ENCODE results near the gene KRT36. TPM values are rescaled to one million over a fixed set of nuclear protein-coding genes. Genes with fewer than 3 reads are reported as not detected.

KRT36 gene
- total RNA-seq, 1 donor from 2014 or later, result not detected

- Mint-ChIP-seq H3K4me1 (no peaks in the 10 kb centered on the region), H3K9me3 (peaks cover 3% of the 10 kb centered on the region), H3K4me3 (no peak overlapping the region), H3K27ac (no peak overlapping the region), H3K36me3 (ENCODE audit: low read depth) (no peaks in the 10 kb centered on the region), H3K27me3 (peaks cover 3% of the 10 kb centered on the region)
- no peak for DNase-seq
- intact Hi-C loops (cut with micrococcal nuclease), result no loop called here
These were observed 26.0 kb downstream of the KRT36 start for GRCh38 chr17:41463746-41464145.

DNA sequence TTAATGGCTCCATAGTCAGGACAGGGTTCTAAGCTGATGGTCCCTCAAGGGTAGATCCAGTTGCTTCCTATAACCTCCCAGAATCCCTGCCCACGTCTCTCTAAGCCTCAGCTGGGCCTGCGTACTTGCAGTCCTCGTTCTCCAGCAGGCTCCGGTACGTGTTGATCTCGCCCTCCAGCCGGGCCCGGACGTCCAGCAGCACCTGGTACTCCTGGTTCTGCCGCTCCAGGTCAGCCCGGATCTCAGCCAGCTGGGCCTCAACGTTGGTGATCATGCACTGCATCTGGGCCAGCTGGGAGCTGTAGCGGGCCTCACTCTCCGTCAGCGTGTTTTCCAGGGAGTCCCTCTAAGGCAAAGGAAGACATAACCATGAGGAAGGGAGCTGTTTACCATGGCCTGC lies 27.0 kb downstream of the KRT36 start:
- H3K9me3 Mint-ChIP-seq, result no peaks in the 10 kb centered on the region
- no peaks in the 10 kb centered on the region for H3K4me1 Mint-ChIP-seq
- DNase-seq, result no peak
- H3K4me3 Mint-ChIP-seq, result no peak overlapping the region
- peaks cover 1% of the 10 kb centered on the region for H3K27me3 Mint-ChIP-seq
- H3K27ac Mint-ChIP-seq, result no peak overlapping the region
- intact Hi-C loops (cut with micrococcal nuclease), result no loop called here
- no peaks in the 10 kb centered on the region for H3K36me3 Mint-ChIP-seq (ENCODE audit: low read depth)

DNA sequence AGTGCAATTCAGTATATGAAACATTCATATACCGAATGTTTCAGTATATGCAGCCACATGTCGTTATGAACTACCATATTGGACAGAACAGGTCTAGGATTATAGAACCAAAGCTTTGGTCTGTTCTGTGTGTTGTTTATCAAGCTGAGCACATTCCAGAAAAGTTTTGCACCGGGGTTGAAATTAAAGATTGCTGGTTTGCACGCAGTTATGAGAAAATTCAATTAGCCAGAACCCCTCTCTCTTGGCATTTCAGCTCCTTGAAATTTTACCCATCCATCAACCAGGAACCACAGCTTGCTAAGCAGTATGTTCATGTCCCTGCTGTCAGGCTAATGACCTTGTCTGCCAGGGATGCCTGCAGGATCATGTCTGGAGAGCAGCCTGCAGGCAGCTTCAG lies 32.0 kb downstream of the KRT36 start:
- Mint-ChIP-seq H3K27ac (no peak overlapping the region), H3K4me3 (no peak overlapping the region), H3K4me1 (no peaks in the 10 kb centered on the region), H3K9me3 (no peaks in the 10 kb centered on the region), H3K36me3 (ENCODE audit: low read depth) (no peaks in the 10 kb centered on the region), H3K27me3 (peaks cover 4% of the 10 kb centered on the region)
- DNase-seq, result no peak
- intact Hi-C loops (cut with micrococcal nuclease), result no loop called here

- DNase-seq, result no peak
- Mint-ChIP-seq H3K27me3 (peaks cover 11% of the 10 kb centered on the region), H3K4me1 (no peaks in the 10 kb centered on the region), H3K9me3 (no peaks in the 10 kb centered on the region), H3K4me3 (no peak overlapping the region), H3K36me3 (ENCODE audit: low read depth) (no peaks in the 10 kb centered on the region), H3K27ac (no peak overlapping the region)
- intact Hi-C loops (cut with micrococcal nuclease), result no loop called here
These were observed 33.5 kb downstream of the KRT36 start for GRCh38 chr17:41456204-41456603.

- no peak overlapping the region for H3K4me3 Mint-ChIP-seq
- intact Hi-C loops (cut with micrococcal nuclease), result no loop called here
- H3K36me3 Mint-ChIP-seq (ENCODE audit: low read depth), result no peaks in the 10 kb centered on the region
- no peaks in the 10 kb centered on the region for H3K4me1 Mint-ChIP-seq
- no peak for DNase-seq
- peaks cover 15% of the 10 kb centered on the region for H3K27me3 Mint-ChIP-seq
- no peak overlapping the region for H3K27ac Mint-ChIP-seq
- no peaks in the 10 kb centered on the region for H3K9me3 Mint-ChIP-seq
These were observed 34.5 kb downstream of the KRT36 start for GRCh38 chr17:41455236-41455635.

DNA sequence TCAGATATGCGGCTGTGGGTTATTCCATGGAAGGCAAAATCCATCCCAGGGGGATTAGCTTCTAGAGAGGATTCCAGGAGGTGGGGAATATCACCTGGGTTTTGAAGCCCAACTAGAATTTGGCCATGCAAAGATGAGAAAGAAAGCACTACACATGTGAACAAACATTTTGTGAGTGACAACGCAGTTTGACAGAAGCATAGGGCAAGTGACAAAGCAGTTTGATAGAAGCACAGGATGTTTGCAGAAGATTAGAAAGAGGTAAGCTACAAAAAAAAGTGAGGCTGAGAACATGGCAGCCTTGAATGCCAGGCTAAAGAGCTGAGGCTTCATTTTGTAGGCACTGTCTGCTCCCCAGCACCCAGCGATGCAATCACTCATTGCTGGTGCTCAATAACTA lies 36.6 kb downstream of the KRT36 start:
- no peaks in the 10 kb centered on the region for H3K4me1 Mint-ChIP-seq
- intact Hi-C loops (cut with micrococcal nuclease), result no loop called here
- no peak overlapping the region for H3K27ac Mint-ChIP-seq
- no peaks in the 10 kb centered on the region for H3K9me3 Mint-ChIP-seq
- H3K36me3 Mint-ChIP-seq (ENCODE audit: low read depth), result no peaks in the 10 kb centered on the region
- H3K27me3 Mint-ChIP-seq, result peaks cover 16% of the 10 kb centered on the region
- DNase-seq, result no peak
- H3K4me3 Mint-ChIP-seq, result no peak overlapping the region

DNA sequence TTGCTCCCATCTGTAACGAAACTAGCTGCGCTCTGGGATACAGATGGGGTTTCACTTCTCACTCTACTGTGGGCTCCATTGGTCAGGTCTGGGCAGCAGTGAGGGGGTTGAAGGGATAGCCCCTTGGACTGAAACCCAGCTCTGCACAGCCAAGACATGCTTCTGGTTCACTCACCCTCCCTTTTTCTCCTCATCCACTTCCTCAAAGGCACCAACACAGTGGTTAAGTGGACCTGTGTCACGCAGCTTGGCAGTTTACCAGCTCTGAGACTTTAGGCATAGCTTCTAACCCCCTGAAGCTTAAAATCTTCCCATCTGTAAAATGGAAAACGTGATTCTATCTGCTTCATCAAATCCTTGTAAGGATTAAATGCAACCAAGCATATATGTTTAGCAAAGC lies 37.4 kb downstream of the KRT36 start:
- no peaks in the 10 kb centered on the region for H3K9me3 Mint-ChIP-seq
- H3K4me3 Mint-ChIP-seq, result no peak overlapping the region
- H3K36me3 Mint-ChIP-seq (ENCODE audit: low read depth), result no peaks in the 10 kb centered on the region
- H3K27ac Mint-ChIP-seq, result no peak overlapping the region
- intact Hi-C loops (cut with micrococcal nuclease), result no loop called here
- no peak for DNase-seq
- H3K27me3 Mint-ChIP-seq, result peaks cover 16% of the 10 kb centered on the region
- no peaks in the 10 kb centered on the region for H3K4me1 Mint-ChIP-seq

DNA sequence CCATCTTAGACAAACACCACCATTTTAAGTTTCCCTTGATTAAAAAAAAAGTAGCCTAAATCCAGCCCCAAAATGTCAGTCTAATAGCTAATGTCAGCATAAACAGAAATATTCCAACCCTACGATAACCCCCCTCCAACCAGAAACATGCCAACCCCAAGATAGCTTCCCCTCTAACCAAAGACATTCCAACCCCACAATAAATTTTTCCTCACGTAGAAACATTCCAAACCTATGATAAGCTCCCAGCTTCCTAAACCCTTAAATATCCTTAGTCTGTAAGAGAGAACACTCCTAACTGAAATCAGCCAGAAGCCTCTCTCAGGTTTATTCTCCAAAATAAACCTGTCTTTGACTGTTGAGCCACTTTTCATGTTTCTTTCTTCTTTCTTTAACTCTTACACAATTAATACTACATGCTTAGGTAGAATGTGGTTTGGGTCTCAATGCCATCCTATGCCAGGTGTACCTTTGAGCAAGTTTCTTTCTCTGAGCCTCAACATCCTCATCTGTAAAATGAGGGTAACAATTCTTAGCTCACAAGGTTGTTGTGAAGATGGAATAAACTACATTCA lies 38.5 kb downstream of the KRT36 start:
- Mint-ChIP-seq H3K36me3 (ENCODE audit: low read depth) (no peaks in the 10 kb centered on the region), H3K9me3 (no peaks in the 10 kb centered on the region), H3K4me3 (no peak overlapping the region), H3K27ac (no peak overlapping the region), H3K27me3 (peaks cover 16% of the 10 kb centered on the region), H3K4me1 (peaks cover 1% of the 10 kb centered on the region)
- intact Hi-C loops (cut with micrococcal nuclease), result no loop called here
- DNase-seq, result no peak

GRCh38 chr17:41449008-41449407 lies 40.7 kb downstream of the KRT36 start:
- intact Hi-C loops (cut with micrococcal nuclease), result no loop called here
- Mint-ChIP-seq H3K27me3 (peaks cover 12% of the 10 kb centered on the region), H3K4me3 (no peak overlapping the region), H3K27ac (no peak overlapping the region), H3K4me1 (peaks cover 1% of the 10 kb centered on the region), H3K9me3 (no peaks in the 10 kb centered on the region), H3K36me3 (ENCODE audit: low read depth) (no peaks in the 10 kb centered on the region)
- no peak for DNase-seq

DNA sequence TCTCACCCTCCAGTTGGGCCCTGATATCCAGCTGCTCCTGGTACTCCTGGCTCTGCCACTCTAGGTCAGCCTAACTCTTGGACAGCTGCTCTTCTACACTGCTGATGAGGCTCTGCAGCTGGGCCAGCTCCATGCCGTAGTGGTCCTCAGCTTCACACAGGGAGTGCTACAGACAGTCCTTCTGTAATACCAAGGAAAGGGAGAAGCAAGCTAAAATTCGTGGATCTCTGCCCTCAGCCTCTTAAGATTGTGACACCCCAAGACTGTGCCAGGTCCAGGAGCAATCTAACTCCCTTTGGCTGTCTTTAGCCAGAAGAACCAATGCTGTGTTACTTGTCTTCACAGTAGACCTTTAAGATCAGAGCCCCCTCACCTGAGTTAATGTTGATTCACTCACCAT lies 41.2 kb downstream of the KRT36 start:
- Mint-ChIP-seq H3K27ac (no peak overlapping the region), H3K4me3 (no peak overlapping the region)
- intact Hi-C loops (cut with micrococcal nuclease), result no loop called here

DNA sequence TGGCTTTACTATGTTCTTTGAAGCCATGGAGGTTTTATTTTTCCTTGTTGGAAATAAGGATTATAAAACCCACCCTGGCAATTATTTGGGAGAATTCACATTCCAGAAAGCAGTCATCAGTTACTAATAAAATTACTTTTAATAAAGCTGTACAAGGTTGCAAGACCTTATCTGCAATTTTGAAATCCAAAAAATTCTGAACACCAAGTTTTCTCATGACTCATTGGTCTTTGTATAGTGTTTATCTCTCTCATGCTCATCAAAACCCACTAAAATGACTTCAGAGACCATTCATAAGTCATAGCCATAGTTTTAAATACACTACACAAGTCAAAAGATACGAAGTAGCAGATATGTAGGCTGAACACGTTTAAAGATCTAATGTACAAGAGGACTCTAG lies 42.9 kb downstream of the KRT36 start:
- intact Hi-C loops (cut with micrococcal nuclease), result no loop called here
- Mint-ChIP-seq H3K27me3 (peaks cover 20% of the 10 kb centered on the region), H3K27ac (no peak overlapping the region), H3K4me3 (no peak overlapping the region), H3K36me3 (ENCODE audit: low read depth) (no peaks in the 10 kb centered on the region), H3K4me1 (peaks cover 1% of the 10 kb centered on the region), H3K9me3 (no peaks in the 10 kb centered on the region)
- DNase-seq, result no peak

More for the DNA sequence above, 41.2 kb downstream of the KRT36 start:
- Mint-ChIP-seq H3K36me3 (ENCODE audit: low read depth) (no peaks in the 10 kb centered on the region), H3K27me3 (peaks cover 14% of the 10 kb centered on the region), H3K9me3 (no peaks in the 10 kb centered on the region), H3K4me1 (peaks cover 1% of the 10 kb centered on the region)
- no peak for DNase-seq

DNA sequence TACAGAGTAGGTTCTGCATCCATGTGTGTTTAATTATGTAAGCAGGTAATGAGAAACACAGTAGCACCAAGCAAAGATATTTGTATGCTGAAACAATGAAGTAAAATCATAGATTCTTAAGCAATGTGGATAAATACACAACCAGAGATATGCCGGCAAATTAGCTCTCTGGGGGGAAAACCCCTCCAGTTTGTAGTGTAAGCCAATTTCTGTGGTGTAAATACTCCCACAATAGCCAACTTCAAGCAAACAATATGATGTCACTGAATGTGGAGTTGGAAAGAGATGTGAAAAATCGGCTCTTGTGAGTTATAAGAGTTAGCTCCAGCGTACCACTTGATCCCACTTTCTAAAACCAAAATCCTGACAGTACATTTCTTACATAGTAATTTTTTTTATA lies 45.1 kb downstream of the KRT36 start:
- H3K4me3 Mint-ChIP-seq, result no peak overlapping the region
- no peak for DNase-seq
- no peaks in the 10 kb centered on the region for H3K9me3 Mint-ChIP-seq
- H3K27ac Mint-ChIP-seq, result no peak overlapping the region
- H3K36me3 Mint-ChIP-seq (ENCODE audit: low read depth), result no peaks in the 10 kb centered on the region
- peaks cover 12% of the 10 kb centered on the region for H3K27me3 Mint-ChIP-seq
- H3K4me1 Mint-ChIP-seq, result peaks cover 1% of the 10 kb centered on the region
- intact Hi-C loops (cut with micrococcal nuclease), result no loop called here

DNA sequence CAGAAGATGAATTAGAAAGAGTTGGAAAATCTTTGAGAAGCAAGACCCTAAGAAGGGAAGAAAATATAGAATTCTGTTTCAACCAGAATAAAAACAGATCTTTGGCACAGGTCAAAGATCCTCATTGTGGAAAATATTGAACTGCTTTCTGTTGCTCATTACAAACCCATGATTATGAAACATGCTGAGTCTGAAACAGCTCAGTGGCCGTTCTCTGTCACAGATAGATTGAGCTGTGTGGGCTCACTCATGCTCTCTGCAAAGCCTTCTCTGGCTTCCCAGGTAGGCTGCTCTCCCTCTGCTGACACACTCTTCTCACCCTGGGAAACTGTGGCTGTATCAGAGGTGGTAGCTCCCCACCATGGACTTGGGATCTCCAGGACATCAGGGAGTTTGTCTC lies 45.5 kb downstream of the KRT36 start:
- Mint-ChIP-seq H3K4me1 (peaks cover 1% of the 10 kb centered on the region), H3K27me3 (peaks cover 12% of the 10 kb centered on the region)
- intact Hi-C loops (cut with micrococcal nuclease), result no loop called here

GRCh38 chr17:41442739-41443138 lies 47.0 kb downstream of the KRT36 start:
- peaks cover 1% of the 10 kb centered on the region for H3K4me1 Mint-ChIP-seq
- no peak overlapping the region for H3K4me3 Mint-ChIP-seq
- DNase-seq, result no peak
- intact Hi-C loops (cut with micrococcal nuclease), result no loop called here
- H3K9me3 Mint-ChIP-seq, result no peaks in the 10 kb centered on the region
- H3K27me3 Mint-ChIP-seq, result peaks cover 12% of the 10 kb centered on the region
- no peak overlapping the region for H3K27ac Mint-ChIP-seq
- H3K36me3 Mint-ChIP-seq (ENCODE audit: low read depth), result no peaks in the 10 kb centered on the region

More for the DNA sequence above, 45.5 kb downstream of the KRT36 start:
- Mint-ChIP-seq H3K4me3 (no peak overlapping the region), H3K27ac (no peak overlapping the region), H3K36me3 (ENCODE audit: low read depth) (no peaks in the 10 kb centered on the region), H3K9me3 (no peaks in the 10 kb centered on the region)
- DNase-seq, result no peak

- H3K36me3 Mint-ChIP-seq (ENCODE audit: low read depth), result no peaks in the 10 kb centered on the region
- no peak for DNase-seq
- H3K27ac Mint-ChIP-seq, result no peak within 1 kb of the TSS
- H3K27me3 Mint-ChIP-seq, result peaks cover 12% of the 10 kb centered on the region
- no peaks in the 10 kb centered on the region for H3K9me3 Mint-ChIP-seq
- intact Hi-C loops (cut with micrococcal nuclease), result no loop called here
- no peak within 1 kb of the TSS for H3K4me3 Mint-ChIP-seq
- H3K4me1 Mint-ChIP-seq, result no peaks in the 10 kb centered on the region
These were observed 49.1 kb downstream of the KRT36 start, which contains the start of gene KRT38 for GRCh38 chr17:41440531-41441033. Gene KRT38 (minus strand): TSS chr17:41440983. CDS start chr17:41440921, 62 bp downstream.
